H1 (cell line): ENCODE data around the gene C5orf52. TPM values are rescaled to one million over a fixed set of nuclear protein-coding genes. Genes with fewer than 3 reads are reported as not detected.
"Not testable (repeated sequence)": the region's sequence is repeated elsewhere in the genome, so short reads cannot be mapped to it uniquely, and the experiment has no call there.

ENCODE experiments used
- CTCF ChIA-PET: fragments of 300-600 bp; sonication (Branson Sonifier 250); formaldehyde crosslinking; loops from one replicate; lab custom pipeline; 2021; ENCODE audit not compliant: partially characterized antibody; lab: Charles Lee
- POLR2A ChIA-PET: fragments of 300-600 bp; sonication (Branson Sonifier 250); formaldehyde crosslinking; loops from one replicate; lab custom pipeline; 2021; ENCODE audit warnings: inconsistent platforms; ENCODE audit not compliant: partially characterized antibody; lab: Charles Lee
- DNase-seq, 2 experiments: peaks; one replicate each; pipeline versions ENCODE4 v3.0.0 to v3.0.0-alpha.2; 2010 to 2022; ENCODE audit warnings: low spot score in 2 of 2, low read depth in 1 of 2, mixed read lengths in 1 of 2
- FAIRE-seq: peaks from 2 replicates; lab custom pipeline; 2011; peaks lifted over from hg19 to GRCh38; lab: Jason Lieb, UNC
- H2AFZ ChIP-seq: 2 replicates; pipeline ENCODE4 v1.8.1; 2012; ENCODE audit warnings: low read length, inconsistent platforms
- H2AK5ac ChIP-seq: 2 replicates; pipeline ENCODE4 v1.6.1; 2013; ENCODE audit warnings: low read depth, low read length
- H2BK120ac ChIP-seq: replicated peaks from 2 replicates; pipeline ENCODE3; 2013; ENCODE audit warnings: low read depth, low read length, inconsistent platforms
- H2BK12ac ChIP-seq: 2 replicates; pipeline ENCODE4 v1.6.1; 2013; ENCODE audit warnings: low read depth, low read length
- H2BK15ac ChIP-seq: 2 replicates; pipeline ENCODE4 v1.6.1; 2013; ENCODE audit warnings: low read length
- H2BK20ac ChIP-seq: 2 replicates; pipeline ENCODE4 v1.6.1; 2013; ENCODE audit warnings: low read length
- H2BK5ac ChIP-seq: 2 replicates; pipeline ENCODE4 v1.6.1; 2013; ENCODE audit warnings: low read depth, low read length
- H3K14ac ChIP-seq: 2 replicates; pipeline ENCODE4 v1.6.1; 2013; ENCODE audit warnings: inconsistent platforms; ENCODE audit not compliant: insufficient read length
- H3K18ac ChIP-seq: 2 replicates; pipeline ENCODE4 v1.6.1; 2013; ENCODE audit warnings: low read length; ENCODE audit errors: extremely low read depth
- H3K23ac ChIP-seq: 2 replicates; pipeline ENCODE4 v1.6.1; 2013; ENCODE audit warnings: inconsistent platforms; ENCODE audit not compliant: insufficient read length
- H3K23me2 ChIP-seq: 2 replicates; pipeline ENCODE4 v1.6.1; 2013; ENCODE audit warnings: low read depth, low read length
- H3K27ac ChIP-seq: 2 replicates; pipeline ENCODE4 v1.6.1; 2011; ENCODE audit warnings: low read depth, low read length, inconsistent platforms
- H3K27me3 ChIP-seq, 4 experiments: replicated peaks in 1 of 4; 1 replicate in 1 of 4; 2 replicates in 3 of 4; pipeline versions ENCODE4 v1.6.1 to v1.8.1; 2011 to 2013; ENCODE audit warnings: low read length in 3 of 4, mild to moderate bottlenecking in 3 of 4, inconsistent platforms in 2 of 4, mixed read lengths in 2 of 4, moderate library complexity in 1 of 4; ENCODE audit not compliant: control insufficient read depth in 3 of 4, insufficient read depth in 3 of 4; ENCODE audit errors: extremely low read depth in 1 of 4
- H3K36me3 ChIP-seq, 4 experiments: 2 replicates each; pipeline versions ENCODE4 v1.6.1 to v1.8.1; 2011 to 2013; ENCODE audit warnings: mild to moderate bottlenecking in 4 of 4, low read length in 3 of 4, moderate library complexity in 2 of 4, control low read depth in 1 of 4, inconsistent platforms in 1 of 4; ENCODE audit not compliant: insufficient read depth in 4 of 4, control insufficient read depth in 2 of 4
- H3K4ac ChIP-seq: replicated peaks from 2 replicates; pipeline ENCODE3; 2013; ENCODE audit warnings: low read length, low read depth, mixed read lengths, inconsistent platforms; ENCODE audit not compliant: insufficient read length
- H3K4me1 ChIP-seq, 4 experiments: replicated peaks in 1 of 4; 1 replicate in 1 of 4; 2 replicates in 3 of 4; pipeline versions ENCODE4 v1.6.1 to v1.8.1; 2011 to 2013; ENCODE audit warnings: low read length in 3 of 4, inconsistent platforms in 2 of 4, mixed read lengths in 1 of 4; ENCODE audit not compliant: insufficient read depth in 4 of 4, control insufficient read depth in 3 of 4
- H3K4me2 ChIP-seq, 2 experiments: 2 replicates each; pipeline versions ENCODE4 v1.6.1 to v1.8.1; 2011 to 2013; ENCODE audit warnings: low read depth in 2 of 2, low read length in 2 of 2, control low read depth in 1 of 2, inconsistent platforms in 1 of 2, mild to moderate bottlenecking in 1 of 2; ENCODE audit not compliant: insufficient read depth in 1 of 2
- H3K4me3 ChIP-seq, 4 experiments: fragments of 200-600, 300-600 bp in 1 of 4; sonication (generic), shearing (Covaris generic), sonication (Bioruptor Twin) in 1 of 4; 2 replicates each; pipeline versions ENCODE4 v1.5.1 to v1.8.1; 2011 to 2016; ENCODE audit warnings: low read length in 4 of 4, low read depth in 3 of 4, control low read depth in 2 of 4, inconsistent platforms in 2 of 4, mild to moderate bottlenecking in 2 of 4, mixed read lengths in 1 of 4, moderate library complexity in 1 of 4; ENCODE audit not compliant: insufficient read depth in 2 of 4; ENCODE audit errors: extremely low read depth in 1 of 4
- H3K56ac ChIP-seq: replicated peaks from 2 replicates; pipeline ENCODE3; 2013; ENCODE audit warnings: low read depth, mild to moderate bottlenecking, mixed read lengths, low read length, inconsistent platforms; ENCODE audit not compliant: insufficient read length
- H3K79me1 ChIP-seq: 2 replicates; pipeline ENCODE4 v1.6.1; 2013; ENCODE audit warnings: low read depth, low read length, control low read depth
- H3K79me2 ChIP-seq, 2 experiments: 2 replicates each; pipeline versions ENCODE4 v1.6.1 to v1.8.1; 2012 to 2013; ENCODE audit warnings: low read length in 2 of 2, mild to moderate bottlenecking in 2 of 2, inconsistent platforms in 1 of 2; ENCODE audit not compliant: insufficient read depth in 2 of 2, control insufficient read depth in 1 of 2
- H3K9ac ChIP-seq, 4 experiments: replicated peaks in 1 of 4; 1 replicate in 1 of 4; 2 replicates in 3 of 4; pipeline versions ENCODE4 v1.6.1 to v1.8.1; 2011 to 2013; ENCODE audit warnings: low read depth in 3 of 4, low read length in 3 of 4, control low read depth in 2 of 4, mild to moderate bottlenecking in 2 of 4, moderate library complexity in 2 of 4, inconsistent platforms in 1 of 4; ENCODE audit errors: extremely low read depth in 1 of 4
- H3K9me3 ChIP-seq, 2 experiments: 2 replicates each; pipeline versions ENCODE4 v1.6.1 to v1.8.1; 2012 to 2013; ENCODE audit warnings: mild to moderate bottlenecking in 2 of 2, moderate library complexity in 2 of 2, control low read depth in 1 of 2, inconsistent platforms in 1 of 2, low read depth in 1 of 2, low read length in 1 of 2, mixed read lengths in 1 of 2; ENCODE audit not compliant: insufficient read depth in 2 of 2
- H4K20me1 ChIP-seq, 2 experiments: replicated peaks in 1 of 2; 2 replicates each; pipeline versions ENCODE3 to v1.8.1; 2011 to 2013; ENCODE audit warnings: inconsistent platforms in 2 of 2, low read length in 2 of 2, mild to moderate bottlenecking in 1 of 2; ENCODE audit not compliant: insufficient read depth in 2 of 2, control insufficient read depth in 1 of 2
- H4K5ac ChIP-seq: 2 replicates; pipeline ENCODE4 v1.6.1; 2013; ENCODE audit warnings: low read length, low read depth, mixed read lengths, inconsistent platforms; ENCODE audit not compliant: insufficient read length
- H4K8ac ChIP-seq: 2 replicates; pipeline ENCODE4 v1.8.0; 2013; ENCODE audit warnings: mild to moderate bottlenecking, moderate library complexity, low read length, inconsistent platforms; ENCODE audit not compliant: insufficient read depth; ENCODE audit errors: extremely low read depth
- H4K91ac ChIP-seq: replicated peaks from 2 replicates; pipeline ENCODE3; 2013; ENCODE audit warnings: low read length, mixed read lengths, inconsistent platforms; ENCODE audit not compliant: insufficient read length
- WGBS, 2 experiments: shearing (Covaris generic) in 1 of 2; methylation state at CpG; one replicate each; pipeline versions ENCODE4 v1.1.6 to v1.1.7; 2013 to 2015; ENCODE audit warnings: low lambda C conversion rate in 2 of 2, mixed read lengths in 2 of 2, inconsistent platforms in 1 of 2, low coverage in 1 of 2, missing lambda C conversion rate in 1 of 2; ENCODE audit not compliant: insufficient replicate concordance in 2 of 2, insufficient coverage in 1 of 2, insufficient read length in 1 of 2; ENCODE audit errors: extremely low coverage in 1 of 2, missing lambda C conversion rate in 1 of 2; 5-methylcytosine and 5-hydroxymethylcytosine counted together
- polyA plus RNA-seq, 7 experiments: library from polyadenylated mRNA; depleted of rRNA in 3 of 7; stranded (reverse) in 5 of 7; unstranded in 2 of 7; fragments of >200 nt in 5 of 7; fragments of 200-250 nt in 2 of 7; gene quantifications; 1 replicate in 5 of 7; 2 replicates in 1 of 7; 4 replicates in 1 of 7; pipeline versions ENCODE4 v1.2.1 to v1.2.3, GENCODE V29; 2011 to 2013; ENCODE audit warnings: missing spikeins in 2 of 7, mixed read lengths in 2 of 7
- total RNA-seq: library from RNA; stranded (reverse); fragmentation: NEBNext Ultra II Directional; extraction: Animal tissue kit (Norgen Biotek cat#: 25700); gene quantifications from 2 replicates; pipeline ENCODE4 v1.2.1, GENCODE V29; 2021

The C5orf52 gene
- total and polyA plus RNA-seq, 2 of the 8 experiments (the other 6 are each of a cell fraction or from before 2014, with no cell fraction given), result not detected

- H4K8ac ChIP-seq, H2AFZ ChIP-seq, DNase-seq, H2BK12ac ChIP-seq, H3K23me2 ChIP-seq, H2BK120ac ChIP-seq, H3K4me3 ChIP-seq, FAIRE-seq, H4K91ac ChIP-seq, H3K4me2 ChIP-seq, H4K5ac ChIP-seq, H3K36me3 ChIP-seq, H2BK15ac ChIP-seq, H3K9ac ChIP-seq, H3K4ac ChIP-seq, H3K4me1 ChIP-seq, H3K27ac ChIP-seq, H3K56ac ChIP-seq, H2AK5ac ChIP-seq, H3K27me3 ChIP-seq, H4K20me1 ChIP-seq, H3K14ac ChIP-seq, H3K79me1 ChIP-seq, H2BK5ac ChIP-seq, H3K9me3 ChIP-seq, H3K18ac ChIP-seq, H3K79me2 ChIP-seq, H2BK20ac ChIP-seq, H3K23ac ChIP-seq: not testable (repeated sequence)
- WGBS, 2 experiments, result 90% methylated on average over 1 of the region's 1 CpG; no CpG with 5 or more reads in 1 of the 2 experiments
- CTCF ChIA-PET, result interaction anchor here (0.8 to 1.9 kb wide), 4 partner anchors 10 to 35 kb away, joined by 3 to 8 read pairs (median 3); no protein-coding TSS in a partner anchor
- POLR2A ChIA-PET, result interaction anchor here (0.6 kb wide), 1 partner anchor 805 kb away, joined by 5 read pairs; no protein-coding TSS in a partner anchor
Observed at GRCh38 chr5:157727858-157728257, 56.5 kb downstream of the C5orf52 start.

Other genes with a start within 250 kb of the C5orf52 start
- 0.20 and 0.25 TPM in 2 replicates for gene NIPAL4, start 211.3 kb upstream of the C5orf52 start, total RNA-seq
- gene NIPAL4, start 211.3 kb upstream of the C5orf52 start, polyA plus RNA-seq (2011; rRNA removed), result 0.06 and 0.09 TPM in 2 replicates
- 21.4 and 22.7 TPM in 2 replicates for gene ADAM19, start 95.8 kb upstream of the C5orf52 start, total RNA-seq
- 6.5 and 7.3 TPM in 2 replicates for gene ADAM19, start 95.8 kb upstream of the C5orf52 start, polyA plus RNA-seq (2011; rRNA removed)
- not detected in 2 replicates for gene SOX30, start 19.1 kb upstream of the C5orf52 start, total RNA-seq
- gene SOX30, start 19.1 kb upstream of the C5orf52 start, polyA plus RNA-seq (2011; rRNA removed), result 0.24 and 0.35 TPM in 2 replicates
- 12.4 and 13.0 TPM in 2 replicates for gene THG1L, start 59.9 kb downstream of the C5orf52 start, total RNA-seq
- gene THG1L, start 59.9 kb downstream of the C5orf52 start, polyA plus RNA-seq (2011; rRNA removed), result 7.1 and 8.1 TPM in 2 replicates
- gene LSM11, start 72.2 kb downstream of the C5orf52 start, total RNA-seq, result 3.4 and 3.9 TPM in 2 replicates
- gene LSM11, start 72.2 kb downstream of the C5orf52 start, polyA plus RNA-seq (2011; rRNA removed), result 1.3 and 1.8 TPM in 2 replicates
- 84.7 and 85.9 TPM in 2 replicates for gene CLINT1, start 187.6 kb downstream of the C5orf52 start, total RNA-seq
- 121 and 140 TPM in 2 replicates for gene CLINT1, start 187.6 kb downstream of the C5orf52 start, polyA plus RNA-seq (2011; rRNA removed)